Esophagus (tissue), 2 donors: Measurements from ENCODE around the gene AHCTF1. TPM values are rescaled to one million over a fixed set of nuclear protein-coding genes. Genes with fewer than 3 reads are reported as not detected.
A peak's percentile ranks its signal among the peaks of the same experiment; 100 is the strongest.

ENCODE experiments used
- H3K27ac ChIP-seq, 2 donors: one replicate each; pipeline ENCODE4 v1.5.1; 2013; ENCODE audit warnings: low read depth in 2 of 2, mild to moderate bottlenecking in 2 of 2, inconsistent platforms in 1 of 2, low read length in 1 of 2, moderate library complexity in 1 of 2
- H3K27me3 ChIP-seq, 2 donors: one replicate each; pipeline ENCODE4 v1.6.1; 2013; ENCODE audit warnings: low read length in 2 of 2, control low read depth in 1 of 2, mild to moderate bottlenecking in 1 of 2; ENCODE audit not compliant: insufficient read depth in 2 of 2, control insufficient read depth in 1 of 2
- H3K36me3 ChIP-seq, 2 donors: one replicate each; pipeline ENCODE4 v1.6.1; 2013; ENCODE audit warnings: low read length in 1 of 2; ENCODE audit not compliant: control insufficient read depth in 2 of 2, insufficient read depth in 2 of 2
- H3K4me1 ChIP-seq, 2 donors: one replicate each; pipeline ENCODE4 v1.6.1; 2013; ENCODE audit warnings: low read length in 1 of 2; ENCODE audit not compliant: control insufficient read depth in 2 of 2, insufficient read depth in 2 of 2
- H3K4me3 ChIP-seq, 2 donors: one replicate each; pipeline ENCODE4 v1.5.1; 2013; ENCODE audit warnings: low read length in 2 of 2, mild to moderate bottlenecking in 2 of 2, low read depth in 1 of 2, moderate library complexity in 1 of 2
- H3K9me3 ChIP-seq, 2 donors: one replicate each; pipeline ENCODE4 v1.6.1; 2013; ENCODE audit warnings: mild to moderate bottlenecking in 2 of 2, low read depth in 1 of 2, low read length in 1 of 2, moderate library complexity in 1 of 2; ENCODE audit not compliant: control insufficient read depth in 2 of 2, insufficient read depth in 1 of 2
- WGBS, 2 donors: extraction: QIAGEN DNeasy Blood & Tissue Kit; methylation state at CpG; one replicate each; pipeline ENCODE4 v1.1.7; 2013; 5-methylcytosine and 5-hydroxymethylcytosine counted together
- polyA plus RNA-seq, 2 donors: library from polyadenylated mRNA; stranded (reverse); fragments of 200-250 nt; gene quantifications; one replicate each; pipeline ENCODE4 v1.2.3, GENCODE V29; 2013
- donor health status: healthy with polysubstance abuse.
- donor health status: Bipolar disorder and iron deficiency.

The AHCTF1 gene
- polyA plus RNA-seq, 2 donors = 5.5 to 7.3 TPM

GRCh38 chr1:246954126-246954525, 22.4 kb upstream of the AHCTF1 start:
- no peaks in the 10 kb centered on the region for H3K9me3 ChIP-seq
- H3K4me3 ChIP-seq = no peak overlapping the region
- H3K27ac ChIP-seq = no peak overlapping the region
- H3K36me3 ChIP-seq = no peaks in the 10 kb centered on the region
- WGBS, 2 donors = 68 to 71% methylated on average over 4 of the region's 4 CpGs
- no peaks in the 10 kb centered on the region for H3K27me3 ChIP-seq
- no peaks in the 10 kb centered on the region for H3K4me1 ChIP-seq

- WGBS, 2 donors = 90 to 95% methylated on average over 4 of the region's 4 CpGs
- Histone ChIP-seq H3K4me3 (no peak overlapping the region), H3K36me3 (no peaks in the 10 kb centered on the region), H3K27ac (no peak overlapping the region), H3K9me3 (no peaks in the 10 kb centered on the region), H3K27me3 (no peaks in the 10 kb centered on the region), H3K4me1 (no peaks in the 10 kb centered on the region)
Measured at GRCh38 chr1:246951413-246951812, 19.7 kb upstream of the AHCTF1 start.

GRCh38 chr1:246949956-246950355, 18.2 kb upstream of the AHCTF1 start:
- Histone ChIP-seq H3K27me3 (no peaks in the 10 kb centered on the region), H3K36me3 (no peaks in the 10 kb centered on the region), H3K27ac (no peak overlapping the region), H3K9me3 (no peaks in the 10 kb centered on the region), H3K4me1 (no peaks in the 10 kb centered on the region), H3K4me3 (no peak overlapping the region)
- 86 to 90% methylated on average over 3 of the region's 3 CpGs for WGBS, 2 donors

GRCh38 chr1:246947255-246947654, 15.5 kb upstream of the AHCTF1 start:
- H3K27me3 ChIP-seq = no peaks in the 10 kb centered on the region
- no peaks in the 10 kb centered on the region for H3K4me1 ChIP-seq
- H3K27ac ChIP-seq = peak overlapping the region; percentile 26 to 54
- H3K36me3 ChIP-seq = no peaks in the 10 kb centered on the region
- WGBS, 2 donors = 80 to 82% methylated on average over 7 of the region's 7 CpGs
- no peaks in the 10 kb centered on the region for H3K9me3 ChIP-seq
- no peak overlapping the region for H3K4me3 ChIP-seq

GRCh38 chr1:246946366-246946765, 14.6 kb upstream of the AHCTF1 start:
- H3K36me3 ChIP-seq = no peaks in the 10 kb centered on the region
- 89 to 90% methylated on average over 6 of the region's 6 CpGs for WGBS, 2 donors
- peak overlapping the region in 1 of 2 donors; percentile 73 for H3K27ac ChIP-seq
- no peaks in the 10 kb centered on the region for H3K9me3 ChIP-seq
- no peak overlapping the region for H3K4me3 ChIP-seq
- no peaks in the 10 kb centered on the region for H3K4me1 ChIP-seq
- H3K27me3 ChIP-seq = no peaks in the 10 kb centered on the region

GRCh38 chr1:246934765-246935164, 3.0 kb upstream of the AHCTF1 start:
- H3K36me3 ChIP-seq = no peaks in the 10 kb centered on the region
- H3K4me3 ChIP-seq = no peak overlapping the region
- H3K27me3 ChIP-seq = no peaks in the 10 kb centered on the region
- 80 to 97% methylated on average over 1 of the region's 1 CpG for WGBS, 2 donors
- no peak overlapping the region for H3K27ac ChIP-seq
- peaks cover 0 to 2% of the 10 kb centered on the region in 2 donors for H3K4me1 ChIP-seq
- H3K9me3 ChIP-seq = no peaks in the 10 kb centered on the region

- H3K4me3 ChIP-seq = no peak overlapping the region
- H3K9me3 ChIP-seq = no peaks in the 10 kb centered on the region
- H3K27ac ChIP-seq = no peak overlapping the region
- H3K27me3 ChIP-seq = no peaks in the 10 kb centered on the region
- WGBS, 2 donors = 69 to 80% methylated on average over 2 of the region's 2 CpGs
- H3K36me3 ChIP-seq = no peaks in the 10 kb centered on the region
- peaks cover 0 to 2% of the 10 kb centered on the region in 2 donors for H3K4me1 ChIP-seq
Measured at GRCh38 chr1:246933893-246934292, 2.1 kb upstream of the AHCTF1 start.

- Histone ChIP-seq H3K36me3 (no peaks in the 10 kb centered on the region), H3K4me1 (peaks cover 0 to 2% of the 10 kb centered on the region in 2 donors), H3K4me3 (peak overlapping the region; percentile 90 to 99), H3K9me3 (no peaks in the 10 kb centered on the region), H3K27ac (peak overlapping the region; percentile 98 to 99), H3K27me3 (no peaks in the 10 kb centered on the region)
- 11 to 12% methylated on average over 8 of the region's 8 CpGs for WGBS, 2 donors
Measured at GRCh38 chr1:246932366-246932700, 585 bp upstream of the AHCTF1 start.

GRCh38 chr1:246930830-246931548, 759 bp downstream of the AHCTF1 start:
- Histone ChIP-seq H3K4me3 (peak overlapping the region; percentile 90 to 99), H3K4me1 (peaks cover 0 to 5% of the 10 kb centered on the region in 2 donors)
- WGBS, 2 donors = 0% methylated on average over 40 to 76 of the region's 76 CpGs

GRCh38 chr1:246925997-246926626, 5.6 kb downstream of the AHCTF1 start:
- H3K27ac ChIP-seq = no peak overlapping the region
- 97 to 98% methylated on average over 6 of the region's 6 CpGs for WGBS, 2 donors
- peaks cover 4 to 5% of the 10 kb centered on the region in 2 donors for H3K4me1 ChIP-seq
- H3K36me3 ChIP-seq = no peaks in the 10 kb centered on the region
- H3K4me3 ChIP-seq = no peak overlapping the region
- H3K27me3 ChIP-seq = no peaks in the 10 kb centered on the region
- no peaks in the 10 kb centered on the region for H3K9me3 ChIP-seq

More at GRCh38 chr1:246930830-246931548, 759 bp downstream of the AHCTF1 start:
- H3K27me3 ChIP-seq = no peaks in the 10 kb centered on the region
- H3K36me3 ChIP-seq = no peaks in the 10 kb centered on the region
- peak overlapping the region; percentile 98 to 99 for H3K27ac ChIP-seq
- no peaks in the 10 kb centered on the region for H3K9me3 ChIP-seq
